HG02678 (cell line): ENCODE data around the gene OR2C1.

Experiments
- ATAC-seq: cut with Tn5 transposase; IDR thresholded peaks from one replicate; pipeline ENCODE4 v1.9.1; 2021; ENCODE audit warnings: mild to moderate bottlenecking, moderate library complexity; ENCODE audit not compliant: unreplicated experiment

The OR2C1 gene

GRCh38 chr16:3389663-3390338 is 34.1 kb downstream of the OR2C1 start:
- ATAC-seq, result no peak

GRCh38 chr16:3400446-3400778 is 44.7 kb downstream of the OR2C1 start:
- ATAC-seq, result no peak

- ATAC-seq, result peak; percentile 98
Measured at GRCh38 chr16:3400779-3401688, 45.3 kb downstream of the OR2C1 start, which contains the start of the genes ZNF174 and ZSCAN32. Gene ZNF174 (plus strand): TSS chr16:3401215. CDS start chr16:3402005, 790 bp downstream. Gene ZSCAN32 (minus strand): TSS chr16:3401004. CDS start chr16:3397557, 3,447 bp downstream.

- no peak for ATAC-seq
Measured at GRCh38 chr16:3401719-3402397, 46.2 kb downstream of the OR2C1 start.
